Measurements from ENCODE around the gene MIPOL1. TPM values are rescaled to one million over a fixed set of nuclear protein-coding genes. Genes with fewer than 3 reads are reported as not detected.

The MIPOL1 gene
- total and polyA plus RNA-seq, 7 donors = 0.77 to 5.6 (median 5.1) TPM

GRCh38 chr14:37195327-37195726 lies 2.4 kb upstream of the MIPOL1 start:
- intact Hi-C loops (cut with DNase I) = no loop called here

GRCh38 chr14:37196604-37197420 lies 925 bp upstream of the MIPOL1 start:
- Histone ChIP-seq H3K4me1 (peaks cover 6% of the 10 kb centered on the region), H3K27ac (peak overlapping the region; percentile 79), H3K4me3 (peak overlapping the region; percentile 81), H3K9me3 (no peaks in the 10 kb centered on the region), H3K36me3 (ENCODE audit: insufficient read depth in 1 of 2, low read depth in 1 of 2) (no peaks in the 10 kb centered on the region), H3K27me3 (ENCODE audit: insufficient read depth in 3 of 3, low read length in 2 of 3) (no peaks in the 10 kb centered on the region)
- intact Hi-C loops (cut with DNase I) = no loop called here
- ATAC-seq = no peak
- TF ChIP-seq, protein P1, sequence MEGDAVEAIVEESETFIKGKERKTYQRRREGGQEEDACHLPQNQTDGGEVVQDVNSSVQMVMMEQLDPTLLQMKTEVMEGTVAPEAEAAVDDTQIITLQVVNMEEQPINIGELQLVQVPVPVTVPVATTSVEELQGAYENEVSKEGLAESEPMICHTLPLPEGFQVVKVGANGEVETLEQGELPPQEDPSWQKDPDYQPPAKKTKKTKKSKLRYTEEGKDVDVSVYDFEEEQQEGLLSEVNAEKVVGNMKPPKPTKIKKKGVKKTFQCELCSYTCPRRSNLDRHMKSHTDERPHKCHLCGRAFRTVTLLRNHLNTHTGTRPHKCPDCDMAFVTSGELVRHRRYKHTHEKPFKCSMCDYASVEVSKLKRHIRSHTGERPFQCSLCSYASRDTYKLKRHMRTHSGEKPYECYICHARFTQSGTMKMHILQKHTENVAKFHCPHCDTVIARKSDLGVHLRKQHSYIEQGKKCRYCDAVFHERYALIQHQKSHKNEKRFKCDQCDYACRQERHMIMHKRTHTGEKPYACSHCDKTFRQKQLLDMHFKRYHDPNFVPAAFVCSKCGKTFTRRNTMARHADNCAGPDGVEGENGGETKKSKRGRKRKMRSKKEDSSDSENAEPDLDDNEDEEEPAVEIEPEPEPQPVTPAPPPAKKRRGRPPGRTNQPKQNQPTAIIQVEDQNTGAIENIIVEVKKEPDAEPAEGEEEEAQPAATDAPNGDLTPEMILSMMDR (IDR thresholded peaks at IDR 0.05) = no peak
- WGBS, 3 donors = 88 to 92% (median 89%) methylated on average over 17 of the region's 17 CpGs
- DNase-seq = no peak

More at GRCh38 chr14:37195327-37195726, 2.4 kb upstream of the MIPOL1 start:
- H3K4me3 ChIP-seq = no peak overlapping the region
- H3K27ac ChIP-seq = no peak overlapping the region
- 73 to 83% (median 77%) methylated on average over 1 of the region's 1 CpG for WGBS, 3 donors
- H3K4me1 ChIP-seq = peaks cover 6% of the 10 kb centered on the region
- ATAC-seq (no peak), DNase-seq (no peak)
- no peaks in the 10 kb centered on the region for H3K9me3 ChIP-seq
- no peaks in the 10 kb centered on the region for H3K27me3 ChIP-seq (ENCODE audit: insufficient read depth in 3 of 3, low read length in 2 of 3)
- TF ChIP-seq, protein P1 (IDR thresholded peaks at IDR 0.05) = no peak
- no peaks in the 10 kb centered on the region for H3K36me3 ChIP-seq (ENCODE audit: insufficient read depth in 1 of 2, low read depth in 1 of 2)

DNA sequence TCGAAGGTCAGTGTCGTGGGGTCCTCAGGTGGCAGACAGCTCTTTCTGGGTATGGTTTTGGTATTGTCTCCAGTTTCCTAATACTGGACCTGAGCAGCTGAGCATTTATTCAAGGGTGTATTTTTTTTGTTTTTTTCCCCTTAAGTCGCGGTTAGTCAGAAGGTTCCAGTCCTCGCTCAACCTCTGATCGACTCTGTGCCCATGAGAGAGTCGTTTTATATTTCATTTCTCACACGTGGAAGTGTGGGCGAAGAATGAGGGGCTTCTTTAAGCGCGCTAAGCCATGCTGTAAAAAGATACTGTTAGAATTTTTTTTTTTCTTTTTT lies 499 bp downstream of the MIPOL1 start:
- WGBS, 3 donors = 4% methylated on average over 11 of the region's 11 CpGs
- Histone ChIP-seq H3K4me3 (peak overlapping the region; percentile 81), H3K4me1 (peaks cover 6% of the 10 kb centered on the region), H3K36me3 (ENCODE audit: insufficient read depth in 1 of 2, low read depth in 1 of 2) (no peaks in the 10 kb centered on the region), H3K27me3 (ENCODE audit: insufficient read depth in 3 of 3, low read length in 2 of 3) (no peaks in the 10 kb centered on the region), H3K9me3 (no peaks in the 10 kb centered on the region), H3K27ac (peak overlapping the region; percentile 79)
- TF ChIP-seq, protein P1 (IDR thresholded peaks at IDR 0.05) = no peak
- ATAC-seq (peak in 3 of 4 donors; percentile 4 to 35 (median 5)), DNase-seq (no peak)
- intact Hi-C loops (cut with DNase I) = loop anchor here in 1 of 2 donors (2.0 kb wide), 1 partner anchor 23 kb away; no protein-coding TSS in a partner anchor

- Histone ChIP-seq H3K4me1 (peaks cover 6% of the 10 kb centered on the region), H3K36me3 (ENCODE audit: insufficient read depth in 1 of 2, low read depth in 1 of 2) (no peaks in the 10 kb centered on the region), H3K27me3 (ENCODE audit: insufficient read depth in 3 of 3, low read length in 2 of 3) (no peaks in the 10 kb centered on the region), H3K4me3 (peak overlapping the region; percentile 81), H3K27ac (peak overlapping the region; percentile 79), H3K9me3 (no peaks in the 10 kb centered on the region)
- intact Hi-C loops (cut with DNase I) = loop anchor here in 1 of 2 donors (2.0 kb wide), 1 partner anchor 24 kb away; no protein-coding TSS in a partner anchor
- ATAC-seq = no peak
- DNase-seq = no peak
- 86 to 87% (median 86%) methylated on average over 5 of the region's 5 CpGs for WGBS, 3 donors
- TF ChIP-seq, protein P1 (IDR thresholded peaks at IDR 0.05) = no peak
Observed at GRCh38 chr14:37198907-37199306, 1.2 kb downstream of the MIPOL1 start.

Data from psoas muscle (tissue), 8 donors.